HepG2 (cell line): ENCODE data around the gene DARS2. TPM values are rescaled to one million over a fixed set of nuclear protein-coding genes. Genes with fewer than 3 reads are reported as not detected.

Experiments
- ATAC-seq: fragments of 200-7000 bp; cut with Tn5 transposase; 3 replicates; pipeline ENCODE4 v1.9.1; 2020; ENCODE audit warnings: mild to moderate bottlenecking, moderate library complexity
- BruUV-seq: library from RNA; stranded (reverse); fragments of 400-500 nt; replicated peaks from 2 replicates; lab custom pipeline; 2021; lab: Mats Ljungman, UMichigan
- CTCF ChIA-PET: fragments of 300-600 bp; formaldehyde crosslinking; extraction: SDS; loops from one replicate; lab custom pipeline; 2021; ENCODE audit warnings: low total read pairs, inconsistent platforms, low intra/inter-chr PET ratio; lab: Yijun Ruan, JAX
- POLR2A ChIA-PET: fragments of 350-600 bp; sonication (Branson Sonifier 250); formaldehyde crosslinking; loops from one replicate; lab custom pipeline; 2020; ENCODE audit warnings: antibody characterized with exemption, inconsistent platforms; lab: Yijun Ruan, JAX
- DNase-seq: peaks from one replicate; pipeline ENCODE4 v3.0.0-alpha.2; 2015; ENCODE audit warnings: low spot score
- FAIRE-seq: peaks from 3 replicates; lab custom pipeline; 2011; peaks lifted over from hg19 to GRCh38; lab: Jason Lieb, UNC
- H2AFZ ChIP-seq: one replicate; pipeline ENCODE4 v1.6.1; 2011; ENCODE audit warnings: low read length, inconsistent platforms
- H3K27ac ChIP-seq: fragments of 300-600 bp; 3 replicates; pipeline ENCODE4 v1.8.0; 2011; ENCODE audit warnings: mixed run types, mild to moderate bottlenecking, mixed read lengths, low read length, inconsistent platforms; ENCODE audit not compliant: insufficient read depth; ENCODE audit errors: extremely low read length
- H3K27me3 ChIP-seq, 2 experiments: fragments of 200-600 bp in 1 of 2; 2 replicates in 1 of 2; 3 replicates in 1 of 2; pipeline versions ENCODE4 v1.6.0 to v1.8.0; 2011; ENCODE audit warnings: low read length in 2 of 2, mild to moderate bottlenecking in 2 of 2, moderate library complexity in 2 of 2, inconsistent platforms in 1 of 2; ENCODE audit not compliant: insufficient read depth in 2 of 2, control insufficient read depth in 1 of 2
- H3K36me3 ChIP-seq, 2 experiments: fragments of 200-600 bp in 1 of 2; replicated peaks in 1 of 2; 2 replicates in 1 of 2; 3 replicates in 1 of 2; pipeline versions ENCODE4 v1.5.1 to v1.8.0; 2011; ENCODE audit warnings: low read length in 2 of 2, inconsistent platforms in 1 of 2; ENCODE audit not compliant: insufficient read depth in 2 of 2, control insufficient read depth in 1 of 2
- H3K4me1 ChIP-seq: 2 replicates; pipeline ENCODE4 v1.5.1; 2012; ENCODE audit warnings: low read length, inconsistent platforms; ENCODE audit not compliant: insufficient read depth
- H3K4me2 ChIP-seq: 2 replicates; pipeline ENCODE4 v1.6.0; 2011; ENCODE audit warnings: low read depth, low read length, inconsistent platforms
- H3K4me3 ChIP-seq, 3 experiments: fragments of 200-600 bp in 1 of 3; sonication (generic), shearing (Covaris generic) in 1 of 3; replicated peaks in 1 of 3; 2 replicates each; pipeline ENCODE4 v1.5.1; 2011 to 2016; ENCODE audit warnings: low read length in 3 of 3, inconsistent platforms in 2 of 3, low read depth in 2 of 3, mild to moderate bottlenecking in 2 of 3, control low read depth in 1 of 3, mixed read lengths in 1 of 3; ENCODE audit not compliant: insufficient read depth in 1 of 3
- H3K79me2 ChIP-seq: one replicate; pipeline ENCODE4 v1.6.1; 2011; ENCODE audit warnings: low read length, inconsistent platforms; ENCODE audit not compliant: insufficient read depth
- H3K9ac ChIP-seq: 2 replicates; pipeline ENCODE4 v1.6.0; 2011; ENCODE audit warnings: mild to moderate bottlenecking, low read depth, low read length, inconsistent platforms; ENCODE audit not compliant: insufficient read depth
- H3K9me3 ChIP-seq: 2 replicates; pipeline ENCODE4 v1.5.1; 2012; ENCODE audit warnings: mild to moderate bottlenecking, low read length
- H4K20me1 ChIP-seq: 2 replicates; pipeline ENCODE4 v1.6.0; 2011; ENCODE audit warnings: inconsistent platforms, mild to moderate bottlenecking, low read length, moderate library complexity; ENCODE audit not compliant: insufficient read depth
- ATF7 ChIP-seq, 2 experiments: fragments of 450-650 bp in 1 of 2; sonication (generic) in 1 of 2; formaldehyde crosslinking in 1 of 2; IDR thresholded peaks; 2 replicates each; pipeline versions ENCODE4 v1.4.0 to v1.6.1; 2016 to 2020; ENCODE audit warnings: antibody characterized with exemption in 1 of 2, mild to moderate bottlenecking in 1 of 2, missing genetic modification reagents in 1 of 2
- TAF15 ChIP-seq: fragments of 200-400 bp; formaldehyde crosslinking; IDR thresholded peaks from one replicate; pipeline ENCODE4 v1.6.1; 2018; ENCODE audit warnings: mild to moderate bottlenecking, low read depth, low read length; ENCODE audit not compliant: poor library complexity, severe bottlenecking
- TEAD2 ChIP-seq: sonication (generic); formaldehyde crosslinking; IDR thresholded peaks from 2 replicates; pipeline ENCODE4 v1.9.0; 2021; ENCODE audit warnings: missing genetic modification reagents
- ZKSCAN1 ChIP-seq: fragments of 150-350 bp; IDR thresholded peaks from 2 replicates; pipeline ENCODE4 v1.6.1; 2014; ENCODE audit warnings: low read length
- ZNF235 ChIP-seq: sonication (generic); formaldehyde crosslinking; IDR thresholded peaks from 2 replicates; pipeline ENCODE4 v1.8.1; 2023; ENCODE audit warnings: mild to moderate bottlenecking, missing genetic modification reagents, borderline replicate concordance
- ZNF546 ChIP-seq: sonication (generic); formaldehyde crosslinking; conservative IDR thresholded peaks from 2 replicates; pipeline ENCODE4 v1.8.1; 2023; ENCODE audit warnings: mild to moderate bottlenecking, missing genetic modification reagents
- ZSCAN20 ChIP-seq: sonication (generic); formaldehyde crosslinking; IDR thresholded peaks from 2 replicates; pipeline ENCODE4 v1.4.0; 2020; ENCODE audit warnings: missing genetic modification reagents, mild to moderate bottlenecking, borderline replicate concordance
- WGBS: methylation state at CpG from one replicate; pipeline ENCODE4 v1.1.6; 2017; ENCODE audit warnings: low lambda C conversion rate; 5-methylcytosine and 5-hydroxymethylcytosine counted together
- in situ Hi-C: cut with HindIII; loops from 2 replicates; pipeline ENCODE4 v1.10.0; 2017; ENCODE audit warnings: low pct_unique_long_range_greater_than_20kb; ENCODE audit not compliant: extremely low pct_ligation_motif_present
- intact Hi-C: fragments of 100-400 bp; cut with micrococcal nuclease; formaldehyde crosslinking; loops from one replicate; pipeline ENCODE4 v1.10.0; 2022; ENCODE audit not compliant: unreplicated experiment
- polyA plus RNA-seq, 8 experiments: library from polyadenylated mRNA; depleted of rRNA in 3 of 8; stranded (reverse) in 7 of 8; unstranded in 1 of 8; fragments of >200 nt; fragmentation: Illumina TruSeq in 4 of 8; extraction: Trizol in 4 of 8; gene quantifications; 2 replicates each; pipeline versions ENCODE4 v1.2.1 to v1.2.3, GENCODE V29; 2011 to 2016; ENCODE audit warnings: low read depth in 4 of 8, missing spikeins in 1 of 8, mixed read lengths in 1 of 8; ENCODE audit not compliant: insufficient read depth in 1 of 8
- total RNA-seq, 5 experiments: library from RNA; depleted of rRNA; stranded (reverse); fragments of >200 nt; fragmentation: Illumina TruSeq; extraction: Trizol; gene quantifications; 2 replicates each; pipeline ENCODE4 v1.2.3, GENCODE V29; 2016; ENCODE audit warnings: low read depth in 1 of 5
- TF ChIP-seq, protein P1 (sequence below): sonication (generic); formaldehyde crosslinking; IDR thresholded peaks from 2 replicates; pipeline ENCODE4 v1.5.0; 2020; ENCODE audit warnings: missing genetic modification reagents, mild to moderate bottlenecking, borderline replicate concordance
- TF ChIP-seq, protein P2 (sequence below): IDR thresholded peaks from 2 replicates; pipeline ENCODE4 v1.6.1; 2016; ENCODE audit warnings: low read depth, control low read depth
- TF ChIP-seq, protein P3 (sequence below): sonication (generic); formaldehyde crosslinking; IDR thresholded peaks from 2 replicates; pipeline ENCODE4 v1.4.0; 2020; ENCODE audit warnings: missing genetic modification reagents, borderline replicate concordance

The DARS2 gene
- total and polyA plus RNA-seq, 2 of the 13 experiments (the other 11 are each of a cell fraction or from before 2014, with no cell fraction given): 17.6 to 27.7 TPM

DNA sequence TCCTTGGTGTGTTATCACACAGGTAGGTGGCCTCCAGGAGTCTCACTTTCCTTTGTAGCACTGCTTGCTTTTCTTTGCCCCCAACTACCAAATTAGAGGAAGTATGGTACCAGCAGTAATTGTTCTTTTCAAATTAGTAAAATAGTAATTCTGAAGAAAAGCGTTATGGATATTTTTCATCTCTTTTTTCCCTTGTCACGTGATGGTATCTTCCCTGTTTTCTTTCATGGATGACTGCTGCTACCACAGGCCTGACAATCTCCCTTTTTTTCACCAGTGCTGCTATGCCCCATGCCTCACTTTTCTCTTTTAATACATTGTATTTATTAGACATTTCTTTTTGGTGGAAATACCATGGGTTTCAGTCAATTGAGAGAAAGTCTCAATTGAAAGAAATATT lies 47.0 kb downstream of the DARS2 start:
- CTCF ChIA-PET: no interaction called here

More for the DNA sequence above, 47.0 kb downstream of the DARS2 start:
- DNase-seq: no peak
- POLR2A ChIA-PET: no interaction called here
- BruUV-seq: no TSS peak
- H3K27me3 ChIP-seq: no peaks in the 10 kb centered on the region; a peak in 1 of 5 replicates
- H4K20me1 ChIP-seq: peaks cover 4% of the 10 kb centered on the region
- no peak overlapping the region for H2AFZ ChIP-seq
- in situ Hi-C loops: no loop called here
- WGBS: 93% methylated on average over 2 of the region's 2 CpGs
- H3K9me3 ChIP-seq: no peaks in the 10 kb centered on the region
- no peak overlapping the region for H3K4me2 ChIP-seq
- H3K4me1 ChIP-seq: peaks cover 22% of the 10 kb centered on the region
- H3K9ac ChIP-seq: no peak overlapping the region
- H3K36me3 ChIP-seq: peaks cover 0 to 27% of the 10 kb centered on the region in 2 experiments; a peak in 4 of 5 replicates
- H3K79me2 ChIP-seq: peaks cover 16% of the 10 kb centered on the region
- TF ChIP-seq, protein P1, sequence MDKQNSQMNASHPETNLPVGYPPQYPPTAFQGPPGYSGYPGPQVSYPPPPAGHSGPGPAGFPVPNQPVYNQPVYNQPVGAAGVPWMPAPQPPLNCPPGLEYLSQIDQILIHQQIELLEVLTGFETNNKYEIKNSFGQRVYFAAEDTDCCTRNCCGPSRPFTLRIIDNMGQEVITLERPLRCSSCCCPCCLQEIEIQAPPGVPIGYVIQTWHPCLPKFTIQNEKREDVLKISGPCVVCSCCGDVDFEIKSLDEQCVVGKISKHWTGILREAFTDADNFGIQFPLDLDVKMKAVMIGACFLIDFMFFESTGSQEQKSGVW (CRISPR knock-in tag): no peak
- no peak for TF ChIP-seq ZKSCAN1
- no peak for TF ChIP-seq ZNF546 (CRISPR knock-in tag)
- TF ChIP-seq, protein P2, sequence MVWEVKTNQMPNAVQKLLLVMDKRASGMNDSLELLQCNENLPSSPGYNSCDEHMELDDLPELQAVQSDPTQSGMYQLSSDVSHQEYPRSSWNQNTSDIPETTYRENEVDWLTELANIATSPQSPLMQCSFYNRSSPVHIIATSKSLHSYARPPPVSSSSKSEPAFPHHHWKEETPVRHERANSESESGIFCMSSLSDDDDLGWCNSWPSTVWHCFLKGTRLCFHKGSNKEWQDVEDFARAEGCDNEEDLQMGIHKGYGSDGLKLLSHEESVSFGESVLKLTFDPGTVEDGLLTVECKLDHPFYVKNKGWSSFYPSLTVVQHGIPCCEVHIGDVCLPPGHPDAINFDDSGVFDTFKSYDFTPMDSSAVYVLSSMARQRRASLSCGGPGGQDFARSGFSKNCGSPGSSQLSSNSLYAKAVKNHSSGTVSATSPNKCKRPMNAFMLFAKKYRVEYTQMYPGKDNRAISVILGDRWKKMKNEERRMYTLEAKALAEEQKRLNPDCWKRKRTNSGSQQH: no peak
- no peak for TF ChIP-seq ZNF235 (CRISPR knock-in tag)
- TF ChIP-seq, protein P3, sequence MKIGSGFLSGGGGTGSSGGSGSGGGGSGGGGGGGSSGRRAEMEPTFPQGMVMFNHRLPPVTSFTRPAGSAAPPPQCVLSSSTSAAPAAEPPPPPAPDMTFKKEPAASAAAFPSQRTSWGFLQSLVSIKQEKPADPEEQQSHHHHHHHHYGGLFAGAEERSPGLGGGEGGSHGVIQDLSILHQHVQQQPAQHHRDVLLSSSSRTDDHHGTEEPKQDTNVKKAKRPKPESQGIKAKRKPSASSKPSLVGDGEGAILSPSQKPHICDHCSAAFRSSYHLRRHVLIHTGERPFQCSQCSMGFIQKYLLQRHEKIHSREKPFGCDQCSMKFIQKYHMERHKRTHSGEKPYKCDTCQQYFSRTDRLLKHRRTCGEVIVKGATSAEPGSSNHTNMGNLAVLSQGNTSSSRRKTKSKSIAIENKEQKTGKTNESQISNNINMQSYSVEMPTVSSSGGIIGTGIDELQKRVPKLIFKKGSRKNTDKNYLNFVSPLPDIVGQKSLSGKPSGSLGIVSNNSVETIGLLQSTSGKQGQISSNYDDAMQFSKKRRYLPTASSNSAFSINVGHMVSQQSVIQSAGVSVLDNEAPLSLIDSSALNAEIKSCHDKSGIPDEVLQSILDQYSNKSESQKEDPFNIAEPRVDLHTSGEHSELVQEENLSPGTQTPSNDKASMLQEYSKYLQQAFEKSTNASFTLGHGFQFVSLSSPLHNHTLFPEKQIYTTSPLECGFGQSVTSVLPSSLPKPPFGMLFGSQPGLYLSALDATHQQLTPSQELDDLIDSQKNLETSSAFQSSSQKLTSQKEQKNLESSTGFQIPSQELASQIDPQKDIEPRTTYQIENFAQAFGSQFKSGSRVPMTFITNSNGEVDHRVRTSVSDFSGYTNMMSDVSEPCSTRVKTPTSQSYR (CRISPR knock-in tag): no peak
- TF ChIP-seq ZSCAN20 (CRISPR knock-in tag): no peak
- TF ChIP-seq TEAD2: no peak
- TF ChIP-seq ATF7 (IDR thresholded peaks at IDR 0.05): no peak
- TF ChIP-seq ATF7 (CRISPR knock-in tag; IDR thresholded peaks at IDR 0.05): no peak
- no peak for TF ChIP-seq TAF15
- FAIRE-seq: no peak
- no peak overlapping the region for H3K4me3 ChIP-seq
- intact Hi-C loops: no loop called here
- H3K27ac ChIP-seq: no peak overlapping the region
- no peak for ATAC-seq
